Activated CD4-positive, CD25-positive, alpha-beta regulatory T cell treated with anti-CD3 and anti-CD28 coated beads, Interleukin-2, amount 50 U/mL, for 16 hours (primary cell): ENCODE results near the gene CD27.

ENCODE experiments used
- DNase-seq: peaks from one replicate; pipeline ENCODE4 v3.0.0-alpha.2; 2020; ENCODE audit warnings: low read depth, low spot score

Gene CD27

DNA sequence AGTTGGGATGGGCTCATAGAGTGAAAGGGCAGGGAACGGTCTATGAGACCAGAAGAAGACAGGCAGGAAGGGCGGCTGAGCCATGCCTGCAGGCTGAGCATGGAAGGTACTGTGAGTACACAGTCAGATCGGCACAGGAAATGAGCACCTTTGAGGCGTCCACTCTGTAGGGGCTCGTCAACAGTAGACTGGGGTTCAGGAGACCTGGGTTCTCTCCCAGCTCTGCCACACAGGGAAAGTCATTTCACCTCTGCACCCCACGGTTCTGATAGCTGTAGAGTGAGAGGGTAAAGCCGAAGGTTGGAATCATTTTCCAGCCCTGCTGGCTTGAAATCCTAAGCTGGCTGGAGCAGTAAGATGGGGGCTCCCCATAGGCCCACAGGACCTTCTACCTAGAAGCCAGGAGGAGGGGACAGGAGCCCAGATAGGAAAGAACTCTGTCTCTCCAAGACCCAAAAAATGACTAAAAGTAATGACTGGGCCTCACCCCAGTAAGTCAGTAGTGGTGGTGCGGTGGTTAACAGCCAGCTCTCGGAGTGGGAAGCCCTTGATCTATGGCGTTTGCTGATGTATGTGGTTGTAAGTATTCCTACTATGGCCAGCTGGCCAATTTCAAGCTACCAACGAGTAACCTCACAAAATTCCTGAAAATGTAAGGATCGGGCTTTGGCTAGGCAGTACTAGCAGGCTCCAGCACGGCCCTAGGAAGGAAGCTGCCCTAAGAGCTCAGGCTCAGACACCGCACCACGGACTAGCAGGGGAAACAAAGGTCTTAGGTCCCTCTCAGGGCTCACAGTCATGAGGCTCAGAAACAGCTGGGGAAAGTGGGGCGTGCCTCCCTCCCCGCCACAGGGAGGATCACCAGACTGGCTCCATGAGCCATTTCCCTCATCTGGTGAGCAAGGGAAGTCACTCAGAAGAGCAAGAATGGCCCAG is 10.3 kb upstream of the CD27 start:
- no peak for DNase-seq

DNA sequence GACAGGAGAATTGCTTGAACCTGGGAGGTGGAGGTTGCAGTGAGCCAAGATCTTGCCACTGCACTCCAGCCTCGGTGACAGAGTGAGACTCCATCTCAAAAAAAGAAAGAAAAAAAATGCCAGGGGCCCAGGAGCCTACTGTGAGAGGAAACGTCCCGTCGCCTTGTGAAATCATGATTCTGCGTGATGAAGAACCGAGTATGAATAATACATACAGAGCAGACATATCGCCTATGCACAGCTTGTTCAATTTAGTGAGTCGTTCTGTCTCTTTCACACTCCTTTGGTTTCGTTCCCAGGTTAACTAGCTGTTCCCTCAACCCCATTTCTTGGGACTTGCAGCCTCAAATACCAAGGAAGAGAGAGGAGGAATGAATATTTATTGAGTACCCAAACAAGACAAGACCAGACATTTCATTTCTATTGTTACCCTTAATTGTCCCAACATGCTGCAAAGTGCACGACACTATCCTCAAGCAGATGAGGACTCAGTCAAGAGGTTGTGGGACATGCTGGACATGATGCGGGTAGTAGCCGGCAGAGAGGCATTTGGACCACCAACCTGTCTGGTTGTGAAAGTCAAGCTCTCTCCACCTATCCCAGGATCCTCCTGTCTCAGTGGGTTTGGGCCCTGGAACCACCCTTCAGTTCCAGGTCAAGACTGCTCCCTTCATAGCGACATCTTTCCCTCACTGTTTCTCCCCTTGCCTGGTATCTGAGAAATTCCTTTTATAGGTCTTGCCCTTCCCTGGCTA is 8.6 kb upstream of the CD27 start:
- DNase-seq = no peak

DNA sequence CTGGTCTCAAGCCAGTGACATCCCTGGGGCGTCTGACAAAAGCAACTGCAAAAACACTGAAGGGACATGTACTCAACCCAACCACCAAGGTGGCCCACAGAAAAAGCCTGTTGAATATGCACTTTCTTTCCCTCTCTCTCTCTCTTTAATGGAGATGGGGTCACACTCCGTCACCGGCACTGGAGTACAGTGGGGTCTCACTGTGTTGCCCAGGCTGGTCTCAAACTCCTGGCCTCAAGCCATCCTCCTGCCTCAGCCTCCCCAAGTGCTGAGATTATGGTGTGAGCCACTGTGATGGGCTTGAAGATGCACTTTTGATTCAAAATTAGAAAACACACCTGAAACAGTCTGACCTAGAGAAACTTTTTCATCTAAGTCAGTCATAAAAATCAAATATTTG is 7.2 kb upstream of the CD27 start:
- DNase-seq = no peak

DNA sequence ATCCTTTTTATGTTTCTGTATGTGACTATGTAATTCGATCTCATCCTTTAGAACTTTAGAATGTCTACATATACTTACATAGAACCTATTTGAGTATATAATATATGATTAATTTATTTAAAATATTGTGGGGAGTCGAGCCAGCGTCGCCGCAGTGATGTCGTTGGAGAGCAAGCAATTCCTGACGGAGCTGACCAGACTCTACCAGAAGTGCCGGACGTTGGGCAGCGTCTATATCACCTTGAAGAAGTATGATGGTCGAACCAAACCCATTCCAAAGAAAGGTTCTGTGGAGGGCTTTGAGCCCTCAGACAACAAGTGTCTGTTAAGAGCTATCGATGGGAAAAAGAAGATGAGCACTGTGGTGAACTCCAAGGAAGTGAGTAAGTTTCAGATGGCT is 6.4 kb upstream of the CD27 start:
- DNase-seq = no peak

DNA sequence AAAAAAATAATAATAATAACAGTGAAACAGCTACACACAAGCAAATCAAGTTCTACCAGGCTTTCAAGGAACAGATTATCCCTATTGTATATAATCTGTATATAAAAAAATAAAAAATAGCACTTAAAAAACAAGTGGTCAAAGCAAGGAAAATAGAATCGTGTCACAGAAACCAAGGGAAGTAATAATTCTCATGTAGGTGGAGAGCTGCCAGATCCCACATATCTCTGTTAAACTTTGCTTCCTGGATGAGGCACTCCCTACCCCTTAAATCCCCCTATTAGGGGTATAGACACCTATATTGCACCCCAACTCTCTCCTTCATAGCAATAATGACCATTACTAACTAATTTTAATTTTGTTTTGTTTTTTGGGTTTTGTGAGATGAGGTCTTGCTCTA is 4.4 kb upstream of the CD27 start:
- DNase-seq = no peak

DNA sequence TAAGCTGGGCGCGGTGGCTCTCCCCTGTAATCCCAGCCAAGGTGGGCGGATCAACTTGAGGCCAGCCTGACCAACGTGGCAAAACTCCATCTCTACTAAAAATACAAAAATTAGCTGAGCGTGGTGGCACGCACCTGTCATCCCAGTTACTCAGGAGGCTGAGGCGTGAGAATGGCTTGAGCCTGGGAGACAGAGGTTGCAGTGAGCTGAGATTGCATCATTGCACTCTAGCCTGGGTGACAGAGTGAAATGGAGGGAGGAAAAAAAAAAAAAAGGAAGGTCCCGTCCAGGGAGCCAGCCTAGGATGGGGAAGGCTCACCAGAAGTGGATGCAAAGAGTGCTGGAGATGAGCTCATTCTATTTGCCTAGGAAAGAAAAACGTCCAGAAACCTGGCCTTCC is 1.9 kb upstream of the CD27 start:
- DNase-seq = no peak

DNA sequence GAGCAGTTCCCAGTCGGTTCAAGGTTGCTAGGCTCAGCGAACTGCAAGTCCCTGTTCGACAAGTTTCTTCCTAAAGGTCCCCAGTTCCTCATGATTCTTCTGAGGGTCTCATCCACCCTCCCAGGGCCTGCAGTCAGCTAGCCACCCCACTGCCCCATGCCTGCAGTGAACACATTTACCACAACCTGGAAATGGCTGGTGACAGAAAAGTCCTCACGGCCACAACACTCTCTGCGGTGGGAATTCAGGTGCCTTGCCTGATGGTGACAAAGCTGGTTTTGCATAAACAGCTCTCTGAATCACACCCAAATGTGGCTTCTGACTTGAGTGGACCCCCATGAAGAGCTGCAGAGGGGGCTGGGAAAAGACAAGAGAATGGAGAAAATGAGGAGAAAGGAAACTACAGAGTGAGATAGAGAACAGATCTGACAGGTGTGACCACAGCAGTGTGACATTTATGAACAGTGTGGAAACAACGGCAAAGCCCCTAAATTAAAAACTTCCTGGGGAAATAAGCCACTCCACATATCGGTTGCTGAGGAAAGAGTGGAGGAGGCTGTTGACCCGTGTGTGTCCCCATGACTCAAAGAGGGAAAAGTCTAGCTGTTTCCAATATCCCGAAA is 1.3 kb upstream of the CD27 start:
- no peak for DNase-seq

DNA sequence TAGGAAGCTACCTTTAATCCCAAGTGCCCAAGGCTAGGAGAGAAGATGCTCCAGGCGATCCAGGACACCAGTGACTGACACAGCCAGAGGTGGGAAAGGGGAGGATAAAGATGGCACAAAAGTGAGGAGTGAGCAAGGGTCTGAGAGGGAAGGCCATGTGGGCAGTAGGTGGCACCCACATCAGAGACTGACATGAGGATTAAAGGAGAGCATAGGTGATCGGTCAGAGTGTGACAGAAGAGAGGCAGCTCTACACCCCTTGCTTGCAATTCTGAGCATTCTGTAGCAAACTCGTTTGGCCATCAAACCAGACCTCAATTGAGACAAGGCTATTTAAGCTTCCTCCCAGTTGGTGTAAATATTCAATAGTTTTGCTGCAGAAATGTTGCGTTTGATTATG is 724 bp upstream of the CD27 start:
- no peak for DNase-seq

DNA sequence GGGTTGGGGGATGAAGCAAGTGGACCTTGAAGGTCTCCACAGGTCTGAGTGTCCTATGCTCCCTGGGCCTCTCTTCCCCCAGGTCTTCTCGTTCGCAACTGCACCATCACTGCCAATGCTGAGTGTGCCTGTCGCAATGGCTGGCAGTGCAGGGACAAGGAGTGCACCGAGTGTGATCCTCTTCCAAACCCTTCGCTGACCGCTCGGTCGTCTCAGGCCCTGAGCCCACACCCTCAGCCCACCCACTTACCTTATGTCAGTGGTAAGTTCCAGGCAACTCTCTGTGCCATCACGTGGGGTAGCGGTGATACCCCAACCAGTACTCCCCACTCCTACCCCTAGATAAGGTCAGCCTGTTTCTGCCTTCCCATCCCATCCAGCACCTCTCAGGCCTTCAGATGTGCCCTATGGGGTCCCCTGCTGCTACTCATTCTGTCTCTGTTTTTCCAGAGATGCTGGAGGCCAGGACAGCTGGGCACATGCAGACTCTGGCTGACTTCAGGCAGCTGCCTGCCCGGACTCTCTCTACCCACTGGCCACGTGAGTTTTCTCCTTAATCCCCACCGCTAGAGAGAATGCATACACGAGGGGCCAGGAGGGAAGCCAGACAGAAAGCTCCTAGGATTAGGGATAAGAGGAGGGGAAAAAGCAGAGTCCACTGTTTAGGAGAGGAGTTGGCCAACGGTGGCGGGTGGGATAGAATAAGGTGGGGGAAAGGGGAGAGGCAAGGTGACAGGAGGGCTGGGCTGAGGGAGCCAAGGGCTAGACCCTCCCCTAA is 5.5 kb downstream of the CD27 start:
- DNase-seq = no peak

DNA sequence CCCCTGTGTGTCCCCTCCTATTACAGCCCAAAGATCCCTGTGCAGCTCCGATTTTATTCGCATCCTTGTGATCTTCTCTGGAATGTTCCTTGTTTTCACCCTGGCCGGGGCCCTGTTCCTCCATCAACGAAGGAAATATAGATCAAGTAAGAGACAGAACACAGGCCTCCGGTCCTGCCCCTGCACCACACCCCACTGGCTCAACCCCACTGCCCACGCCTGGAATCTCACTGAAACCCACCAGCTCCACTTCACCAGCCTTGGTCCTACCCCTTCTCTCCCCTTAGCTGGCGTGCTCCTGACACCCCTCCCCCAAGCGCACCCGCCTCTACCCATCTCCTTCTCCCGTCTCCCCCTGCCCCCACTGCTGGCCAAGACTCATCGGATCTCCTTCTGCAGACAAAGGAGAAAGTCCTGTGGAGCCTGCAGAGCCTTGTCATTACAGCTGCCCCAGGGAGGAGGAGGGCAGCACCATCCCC is 6.2 kb downstream of the CD27 start:
- DNase-seq = no peak

DNA sequence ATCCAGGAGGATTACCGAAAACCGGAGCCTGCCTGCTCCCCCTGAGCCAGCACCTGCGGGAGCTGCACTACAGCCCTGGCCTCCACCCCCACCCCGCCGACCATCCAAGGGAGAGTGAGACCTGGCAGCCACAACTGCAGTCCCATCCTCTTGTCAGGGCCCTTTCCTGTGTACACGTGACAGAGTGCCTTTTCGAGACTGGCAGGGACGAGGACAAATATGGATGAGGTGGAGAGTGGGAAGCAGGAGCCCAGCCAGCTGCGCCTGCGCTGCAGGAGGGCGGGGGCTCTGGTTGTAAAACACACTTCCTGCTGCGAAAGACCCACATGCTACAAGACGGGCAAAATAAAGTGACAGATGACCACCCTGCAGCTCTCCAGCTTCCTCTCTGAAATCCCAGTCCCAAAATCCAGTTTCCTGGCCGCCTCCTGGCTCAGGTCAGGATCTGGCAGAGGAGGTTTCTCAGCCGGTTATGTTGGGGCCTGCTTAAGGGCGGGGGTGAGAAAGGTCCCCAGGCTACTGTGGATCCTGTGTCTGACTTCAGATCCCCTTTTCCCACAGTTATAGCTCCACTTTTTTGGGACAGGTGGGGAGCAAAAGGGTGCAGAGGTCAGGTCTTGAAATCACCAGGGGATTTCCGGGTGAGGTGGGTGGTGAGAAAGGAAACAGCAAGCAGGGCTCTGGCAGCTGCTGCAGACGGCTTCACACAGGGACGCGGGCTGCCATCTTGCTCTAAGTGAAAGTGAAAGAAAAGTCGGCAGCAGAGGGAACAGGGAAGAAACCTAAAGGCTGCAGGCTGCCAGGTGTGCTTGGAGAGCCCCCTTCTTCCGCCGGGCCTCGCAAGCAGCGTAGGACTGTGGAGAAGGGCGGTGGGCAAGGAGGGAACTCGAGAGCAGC is 6.8 kb downstream of the CD27 start, which contains the start of gene TAPBPL:
Gene TAPBPL (plus strand): TSS at position 695 of the 897 bp plus-strand sequence. CDS start 207 bp downstream, outside the sequence.
- peak; percentile 67 for DNase-seq

DNA sequence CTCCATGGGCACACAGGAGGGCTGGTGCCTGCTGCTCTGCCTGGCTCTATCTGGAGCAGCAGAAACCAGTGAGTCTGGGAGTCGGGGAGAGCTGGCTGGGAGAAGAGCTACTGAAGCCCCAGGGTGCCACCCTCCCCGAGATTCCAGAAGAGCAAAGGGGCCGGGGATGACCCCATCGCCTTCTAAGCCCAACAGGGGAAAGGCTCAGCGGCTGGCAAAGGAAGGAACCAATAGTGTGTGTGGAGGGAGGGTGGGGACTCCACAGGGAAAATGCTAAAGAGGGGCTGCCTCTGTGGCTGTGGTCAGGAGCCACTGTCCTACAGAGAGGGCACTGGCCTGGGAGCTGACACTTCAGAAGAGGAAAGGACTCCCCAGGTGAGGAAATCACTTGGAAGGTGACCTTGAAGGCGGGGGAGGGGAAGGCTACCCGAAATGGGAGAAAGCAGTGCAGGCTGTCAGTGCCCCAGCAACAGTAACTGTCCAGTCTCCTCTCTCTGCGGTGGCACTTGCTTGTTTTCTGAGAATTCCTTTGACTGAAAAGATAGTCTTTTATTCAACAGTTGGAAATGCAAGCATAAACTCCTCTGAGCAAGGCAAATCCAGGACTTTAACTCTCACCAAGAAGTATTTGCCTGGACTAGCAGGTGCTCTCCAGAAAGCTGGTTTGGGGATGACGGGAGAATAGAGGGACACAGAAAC is 7.6 kb downstream of the CD27 start:
- DNase-seq = no peak

DNA sequence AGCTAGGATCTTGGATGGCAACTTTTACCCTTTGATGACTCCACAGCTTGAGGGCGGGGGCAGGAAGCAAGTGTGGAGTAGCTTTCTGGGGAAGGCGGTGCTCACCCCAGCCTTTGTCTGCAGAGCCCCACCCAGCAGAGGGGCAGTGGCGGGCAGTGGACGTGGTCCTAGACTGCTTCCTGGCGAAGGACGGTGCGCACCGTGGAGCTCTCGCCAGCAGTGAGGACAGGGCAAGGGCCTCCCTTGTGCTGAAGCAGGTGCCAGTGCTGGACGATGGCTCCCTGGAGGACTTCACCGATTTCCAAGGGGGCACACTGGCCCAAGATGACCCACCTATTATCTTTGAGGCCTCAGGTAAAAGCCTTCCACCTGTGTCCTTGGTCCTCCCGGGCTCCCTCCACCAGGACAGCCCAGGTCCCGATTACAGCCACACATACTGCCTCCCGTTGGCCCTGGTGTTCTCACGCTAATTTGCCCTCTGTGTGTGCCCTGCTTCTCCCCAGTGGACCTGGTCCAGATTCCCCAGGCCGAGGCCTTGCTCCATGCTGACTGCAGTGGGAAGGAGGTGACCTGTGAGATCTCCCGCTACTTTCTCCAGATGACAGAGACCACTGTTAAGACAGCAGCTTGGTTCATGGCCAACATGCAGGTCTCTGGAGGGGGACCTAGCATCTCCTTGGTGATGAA is 8.3 kb downstream of the CD27 start:
- DNase-seq = no peak

DNA sequence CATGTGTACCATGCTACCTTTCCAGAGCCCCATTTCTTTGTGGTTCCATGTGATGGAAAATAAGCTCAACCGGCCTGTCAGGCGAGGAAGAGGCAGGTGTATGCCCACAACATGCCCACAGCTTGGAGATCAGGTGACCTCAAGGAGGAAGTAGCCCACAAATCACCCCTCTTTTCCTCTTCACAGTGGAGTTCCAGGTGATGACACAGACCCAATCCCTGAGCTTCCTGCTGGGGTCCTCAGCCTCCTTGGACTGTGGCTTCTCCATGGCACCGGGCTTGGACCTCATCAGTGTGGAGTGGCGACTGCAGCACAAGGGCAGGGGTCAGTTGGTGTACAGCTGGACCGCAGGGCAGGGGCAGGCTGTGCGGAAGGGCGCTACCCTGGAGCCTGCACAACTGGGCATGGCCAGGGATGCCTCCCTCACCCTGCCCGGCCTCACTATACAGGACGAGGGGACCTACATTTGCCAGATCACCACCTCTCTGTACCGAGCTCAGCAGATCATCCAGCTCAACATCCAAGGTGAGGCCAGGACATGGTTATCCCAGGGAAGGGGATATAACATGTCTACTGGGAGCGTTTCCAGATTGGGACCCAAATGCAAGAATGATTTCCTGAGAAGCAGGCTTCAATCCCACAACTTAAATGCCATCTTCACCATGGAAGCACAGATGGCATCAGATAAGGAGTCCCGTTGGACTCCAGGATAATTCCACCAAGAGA is 12.6 kb downstream of the CD27 start:
- DNase-seq = no peak

DNA sequence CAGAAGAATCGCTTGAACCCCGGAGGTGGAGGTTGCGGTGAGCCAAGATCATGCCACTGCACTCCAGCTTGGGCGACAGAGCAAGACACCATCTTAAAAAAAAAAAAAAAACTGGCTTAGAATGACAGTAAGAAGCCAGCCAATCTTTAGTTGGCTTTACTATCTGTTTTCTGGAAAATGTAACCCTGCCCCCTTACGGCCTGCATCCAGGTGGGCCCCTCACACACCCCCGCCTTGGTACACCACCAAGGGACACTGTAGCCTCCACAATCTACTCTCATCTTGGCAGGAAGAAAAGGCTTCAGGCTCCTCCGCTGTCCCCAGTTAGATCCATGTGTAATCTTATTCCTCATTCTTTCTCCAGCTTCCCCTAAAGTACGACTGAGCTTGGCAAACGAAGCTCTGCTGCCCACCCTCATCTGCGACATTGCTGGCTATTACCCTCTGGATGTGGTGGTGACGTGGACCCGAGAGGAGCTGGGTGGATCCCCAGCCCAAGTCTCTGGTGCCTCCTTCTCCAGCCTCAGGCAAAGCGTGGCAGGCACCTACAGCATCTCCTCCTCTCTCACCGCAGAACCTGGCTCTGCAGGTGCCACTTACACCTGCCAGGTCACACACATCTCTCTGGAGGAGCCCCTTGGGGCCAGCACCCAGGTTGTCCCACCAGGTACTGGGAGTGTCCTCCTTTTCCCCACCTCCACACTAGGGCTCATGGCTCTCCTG is 13.7 kb downstream of the CD27 start:
- no peak for DNase-seq

DNA sequence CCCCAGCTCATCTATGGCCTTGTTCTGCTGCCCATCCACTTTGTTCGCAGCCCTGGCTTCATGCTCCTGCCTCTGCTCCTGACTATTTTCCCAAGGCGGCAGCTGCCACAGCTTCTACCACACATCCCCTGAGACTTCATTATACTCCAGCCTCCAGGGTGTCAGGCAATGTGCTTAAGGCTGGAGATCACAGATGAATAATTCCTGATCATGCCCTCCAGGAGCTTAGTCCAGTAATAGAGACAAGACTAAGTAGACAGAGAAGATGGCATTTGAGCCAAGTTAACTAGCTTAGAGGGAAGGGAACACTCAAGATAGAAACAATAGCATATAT is 14.2 kb downstream of the CD27 start:
- no peak for DNase-seq

DNA sequence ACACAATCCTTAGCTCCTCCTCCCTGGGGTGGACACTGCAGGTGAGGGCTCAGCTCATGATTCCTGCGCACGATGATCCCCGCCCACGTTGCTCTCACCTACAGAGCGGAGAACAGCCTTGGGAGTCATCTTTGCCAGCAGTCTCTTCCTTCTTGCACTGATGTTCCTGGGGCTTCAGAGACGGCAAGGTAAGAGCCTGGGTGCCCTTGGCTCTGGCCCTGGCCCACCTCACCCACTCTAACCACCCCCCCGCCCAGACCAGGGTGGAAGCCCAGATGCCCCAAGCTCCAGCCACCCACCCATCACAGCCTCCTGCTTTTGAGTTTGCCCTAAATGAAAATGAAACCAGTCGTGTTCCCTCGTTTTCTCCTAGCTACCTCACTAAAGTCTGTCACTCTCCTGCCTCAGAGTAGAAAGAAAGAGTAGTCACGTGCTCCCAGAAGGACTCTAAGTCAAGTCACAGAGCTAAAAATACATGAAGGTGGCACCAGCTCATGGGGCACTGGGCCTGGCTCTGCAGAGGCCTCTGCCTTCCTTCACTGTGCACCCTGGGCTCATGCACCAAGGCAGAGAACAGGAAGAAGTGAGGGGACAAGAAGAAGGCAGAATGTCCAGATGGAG is 16.1 kb downstream of the CD27 start:
- no peak for DNase-seq
